H4 (cell line): ENCODE measurements around the gene CDKN1B. TPM values are rescaled to one million over a fixed set of nuclear protein-coding genes. Genes with fewer than 3 reads are reported as not detected.

Experiments
- DNase-seq: peaks from one replicate; pipeline ENCODE4 v3.0.0-alpha.2; 2015; ENCODE audit warnings: low spot score
- total RNA-seq: library from RNA; depleted of rRNA; stranded (reverse); fragments of >200 nt; shearing (Covaris generic); gene quantifications from 2 replicates; pipeline ENCODE4 v1.2.3, GENCODE V29; 2014

Gene CDKN1B
- total RNA-seq, 1 experiment from 2014 or later, result 27.3 TPM

- DNase-seq, result no peak
These were observed 15.7 kb upstream of the CDKN1B start for GRCh38 chr12:12701457-12701856.

GRCh38 chr12:12704593-12705230, 12.5 kb upstream of the CDKN1B start:
- peak; percentile 94 for DNase-seq

- DNase-seq, result no peak
These were observed 11.2 kb upstream of the CDKN1B start for GRCh38 chr12:12705838-12706520.

- no peak for DNase-seq
These were observed 3.3 kb upstream of the CDKN1B start for GRCh38 chr12:12713932-12714275.

- DNase-seq, result peak; percentile 55
These were observed 2.7 kb upstream of the CDKN1B start for GRCh38 chr12:12714276-12715021.

- DNase-seq, result no peak
These were observed 2.1 kb upstream of the CDKN1B start for GRCh38 chr12:12715128-12715458.

GRCh38 chr12:12715459-12716150, 1.6 kb upstream of the CDKN1B start:
- no peak for DNase-seq

- DNase-seq, result no peak
These were observed 896 bp upstream of the CDKN1B start for GRCh38 chr12:12716151-12716792.

DNA sequence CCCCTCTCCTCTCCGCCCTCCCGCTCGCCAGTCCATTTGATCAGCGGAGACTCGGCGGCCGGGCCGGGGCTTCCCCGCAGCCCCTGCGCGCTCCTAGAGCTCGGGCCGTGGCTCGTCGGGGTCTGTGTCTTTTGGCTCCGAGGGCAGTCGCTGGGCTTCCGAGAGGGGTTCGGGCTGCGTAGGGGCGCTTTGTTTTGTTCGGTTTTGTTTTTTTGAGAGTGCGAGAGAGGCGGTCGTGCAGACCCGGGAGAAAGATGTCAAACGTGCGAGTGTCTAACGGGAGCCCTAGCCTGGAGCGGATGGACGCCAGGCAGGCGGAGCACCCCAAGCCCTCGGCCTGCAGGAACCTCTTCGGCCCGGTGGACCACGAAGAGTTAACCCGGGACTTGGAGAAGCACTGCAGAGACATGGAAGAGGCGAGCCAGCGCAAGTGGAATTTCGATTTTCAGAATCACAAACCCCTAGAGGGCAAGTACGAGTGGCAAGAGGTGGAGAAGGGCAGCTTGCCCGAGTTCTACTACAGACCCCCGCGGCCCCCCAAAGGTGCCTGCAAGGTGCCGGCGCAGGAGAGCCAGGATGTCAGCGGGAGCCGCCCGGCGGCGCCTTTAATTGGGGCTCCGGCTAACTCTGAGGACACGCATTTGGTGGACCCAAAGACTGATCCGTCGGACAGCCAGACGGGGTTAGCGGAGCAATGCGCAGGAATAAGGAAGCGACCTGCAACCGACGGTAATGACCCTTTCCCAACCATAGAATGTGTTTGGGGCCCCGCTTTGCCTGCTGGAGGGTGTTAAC, 615 bp downstream of the CDKN1B start:
- DNase-seq, result no peak

- DNase-seq, result no peak
These were observed 1.2 kb downstream of the CDKN1B start for GRCh38 chr12:12718381-12718759.

DNA sequence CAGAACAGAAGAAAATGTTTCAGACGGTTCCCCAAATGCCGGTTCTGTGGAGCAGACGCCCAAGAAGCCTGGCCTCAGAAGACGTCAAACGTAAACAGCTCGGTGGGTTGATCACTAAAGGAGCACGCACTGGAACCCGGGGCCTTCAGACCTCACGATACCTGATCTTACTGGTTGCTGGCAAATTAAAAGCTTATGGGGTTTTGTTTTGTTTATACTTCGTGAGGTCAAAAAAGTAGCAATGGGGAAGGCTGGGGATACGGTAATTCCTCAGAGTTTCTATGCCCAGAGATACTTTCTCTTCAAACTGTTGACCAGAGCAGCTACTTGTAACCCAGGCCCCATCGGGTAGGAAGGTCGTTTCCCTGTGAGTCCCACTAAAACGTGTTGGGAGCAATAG, 1.7 kb downstream of the CDKN1B start:
- DNase-seq, result peak; percentile 61

- DNase-seq, result no peak
These were observed 2.3 kb downstream of the CDKN1B start for GRCh38 chr12:12719496-12719895.

GRCh38 chr12:12720052-12720451, 2.9 kb downstream of the CDKN1B start:
- DNase-seq, result no peak

GRCh38 chr12:12720672-12721161, 3.5 kb downstream of the CDKN1B start:
- DNase-seq, result peak; percentile 63

DNA sequence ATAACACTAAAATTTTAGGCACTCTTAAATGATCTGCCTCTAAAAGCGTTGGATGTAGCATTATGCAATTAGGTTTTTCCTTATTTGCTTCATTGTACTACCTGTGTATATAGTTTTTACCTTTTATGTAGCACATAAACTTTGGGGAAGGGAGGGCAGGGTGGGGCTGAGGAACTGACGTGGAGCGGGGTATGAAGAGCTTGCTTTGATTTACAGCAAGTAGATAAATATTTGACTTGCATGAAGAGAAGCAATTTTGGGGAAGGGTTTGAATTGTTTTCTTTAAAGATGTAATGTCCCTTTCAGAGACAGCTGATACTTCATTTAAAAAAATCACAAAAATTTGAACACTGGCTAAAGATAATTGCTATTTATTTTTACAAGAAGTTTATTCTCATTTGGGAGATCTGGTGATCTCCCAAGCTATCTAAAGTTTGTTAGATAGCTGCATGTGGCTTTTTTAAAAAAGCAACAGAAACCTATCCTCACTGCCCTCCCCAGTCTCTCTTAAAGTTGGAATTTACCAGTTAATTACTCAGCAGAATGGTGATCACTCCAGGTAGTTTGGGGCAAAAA, 4.1 kb downstream of the CDKN1B start:
- no peak for DNase-seq

GRCh38 chr12:12721814-12722434, 4.8 kb downstream of the CDKN1B start:
- DNase-seq, result no peak

DNA sequence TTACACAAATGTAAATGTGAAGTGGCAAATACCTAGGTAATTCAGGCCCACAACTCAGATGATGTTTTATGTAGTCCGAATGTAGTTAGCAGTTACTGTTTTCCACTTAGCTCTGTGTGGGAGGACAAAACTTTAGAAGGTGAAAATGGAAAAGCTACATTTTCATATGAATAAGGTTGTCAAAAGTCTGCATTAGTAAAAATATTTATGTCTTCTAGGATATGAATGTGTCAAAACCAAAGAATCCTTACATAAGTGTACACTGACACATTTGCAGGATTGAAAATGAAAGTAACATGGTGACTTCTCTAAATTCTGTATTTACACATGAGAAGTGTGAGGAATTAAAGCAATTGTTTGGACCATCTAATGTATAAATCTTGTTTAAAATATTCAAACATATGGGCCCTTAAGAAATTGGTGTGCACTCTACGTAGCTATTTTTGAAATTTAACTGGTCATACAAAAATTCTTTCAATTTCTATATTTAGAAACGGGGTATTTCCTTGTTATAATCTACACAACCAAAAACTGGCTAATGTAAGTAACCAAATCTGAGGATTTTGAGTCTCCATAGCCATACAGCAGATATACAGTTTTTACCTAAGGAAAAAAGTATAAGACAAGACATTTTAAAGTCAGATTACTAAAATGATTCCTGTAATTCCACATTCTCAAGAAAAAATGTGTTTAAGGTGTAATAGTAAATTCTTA, 5.4 kb downstream of the CDKN1B start:
- peak; percentile 57 for DNase-seq

- no peak for DNase-seq
These were observed 6.0 kb downstream of the CDKN1B start for GRCh38 chr12:12723149-12723680.

DNA sequence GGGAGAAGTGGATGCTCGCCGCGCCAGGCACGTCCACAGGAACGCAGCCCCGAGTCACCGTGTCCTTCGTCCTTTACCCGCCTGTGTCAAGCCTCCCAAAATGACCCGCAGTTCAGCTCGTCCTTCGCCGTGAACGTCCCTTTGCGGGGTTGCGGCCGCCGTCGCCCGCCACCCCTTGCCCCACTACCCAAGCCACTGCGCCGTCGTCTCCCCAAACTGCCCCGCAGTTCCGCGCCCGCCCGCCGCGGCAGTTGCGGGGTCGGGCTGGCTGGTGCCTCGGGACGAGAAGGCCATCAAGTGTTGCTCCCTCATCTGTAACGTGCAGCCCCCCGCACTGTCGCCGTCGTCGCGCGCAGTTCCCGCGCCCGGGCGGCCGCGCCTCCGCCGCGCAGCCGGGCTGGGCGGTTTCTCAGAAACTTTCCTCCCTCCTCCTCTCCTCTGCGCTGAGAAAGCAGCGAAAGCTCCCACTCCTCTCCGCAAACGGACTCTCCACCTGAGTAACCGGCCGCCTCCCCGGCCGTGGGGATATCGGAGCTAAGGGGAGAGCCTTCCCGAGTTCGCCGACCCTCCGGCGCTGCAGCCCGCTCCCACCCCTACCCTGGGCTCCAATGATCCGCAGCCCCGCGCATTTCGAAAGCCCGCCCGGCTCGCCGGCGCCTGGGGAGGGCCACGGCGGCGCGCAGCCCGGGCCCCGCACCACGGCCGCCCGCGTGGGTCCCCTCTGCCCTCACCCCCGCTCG, 6.7 kb downstream of the CDKN1B start:
- DNase-seq, result no peak
